Astrocyte (in vitro differentiated cells and primary cell): ENCODE data around the gene KBTBD13. TPM values are rescaled to one million over a fixed set of nuclear protein-coding genes. Genes with fewer than 3 reads are reported as not detected.

Source experiments
- DNase-seq: peaks from one replicate; pipeline ENCODE4 v3.0.0-alpha.2; 2010; ENCODE audit warnings: low read depth
- FAIRE-seq: peaks from 2 replicates; lab custom pipeline; 2011; peaks lifted over from hg19 to GRCh38; lab: Jason Lieb, UNC
- H2AFZ ChIP-seq: 2 replicates; pipeline ENCODE4 v1.6.0; 2012; ENCODE audit warnings: low read depth, low read length, inconsistent platforms
- H3K27ac ChIP-seq: 2 replicates; pipeline ENCODE4 v1.5.1; 2011; ENCODE audit warnings: low read depth, low read length, inconsistent platforms
- H3K27me3 ChIP-seq: 2 replicates; pipeline ENCODE4 v1.6.0; 2011; ENCODE audit warnings: low read length, inconsistent platforms; ENCODE audit not compliant: insufficient read depth
- H3K36me3 ChIP-seq: 2 replicates; pipeline ENCODE4 v1.5.1; 2011; ENCODE audit warnings: low read length, inconsistent platforms; ENCODE audit not compliant: insufficient read depth
- H3K4me1 ChIP-seq: 2 replicates; pipeline ENCODE4 v1.5.1; 2011; ENCODE audit warnings: low read length, inconsistent platforms; ENCODE audit not compliant: insufficient read depth
- H3K4me2 ChIP-seq: 2 replicates; pipeline ENCODE4 v1.6.0; 2012; ENCODE audit warnings: low read length, inconsistent platforms
- H3K4me3 ChIP-seq: 2 replicates; pipeline ENCODE4 v1.5.1; 2011; ENCODE audit warnings: low read depth, mild to moderate bottlenecking, low read length, inconsistent platforms; ENCODE audit not compliant: insufficient read depth
- H3K79me2 ChIP-seq: 2 replicates; pipeline ENCODE4 v1.6.0; 2012; ENCODE audit warnings: mild to moderate bottlenecking, low read length, inconsistent platforms; ENCODE audit not compliant: insufficient read depth
- H3K9ac ChIP-seq: 2 replicates; pipeline ENCODE4 v1.6.0; 2012; ENCODE audit warnings: mild to moderate bottlenecking, low read length, inconsistent platforms
- H3K9me3 ChIP-seq: 2 replicates; pipeline ENCODE4 v1.5.1; 2012; ENCODE audit warnings: low read depth, mild to moderate bottlenecking, low read length, inconsistent platforms; ENCODE audit not compliant: insufficient read depth
- H4K20me1 ChIP-seq: 2 replicates; pipeline ENCODE4 v1.6.0; 2012; ENCODE audit warnings: low read length, inconsistent platforms; ENCODE audit not compliant: insufficient read depth
- H3K27ac Mint-ChIP-seq: one replicate; pipeline ENCODE4 v1.8.0; 2021; ENCODE audit warnings: mild to moderate bottlenecking, mixed read lengths; ENCODE audit not compliant: unreplicated experiment
- H3K27me3 Mint-ChIP-seq: one replicate; pipeline ENCODE4 v1.8.0; 2021; ENCODE audit warnings: low read depth, mixed read lengths; ENCODE audit not compliant: unreplicated experiment
- H3K36me3 Mint-ChIP-seq: one replicate; pipeline ENCODE4 v1.8.0; 2021; ENCODE audit warnings: low read depth, mixed read lengths; ENCODE audit not compliant: unreplicated experiment
- H3K4me1 Mint-ChIP-seq: one replicate; pipeline ENCODE4 v1.8.0; 2021; ENCODE audit warnings: low read depth, mixed read lengths; ENCODE audit not compliant: unreplicated experiment
- H3K4me3 Mint-ChIP-seq: one replicate; pipeline ENCODE4 v1.8.0; 2021; ENCODE audit warnings: mild to moderate bottlenecking, moderate library complexity, mixed read lengths; ENCODE audit not compliant: unreplicated experiment
- H3K9me3 Mint-ChIP-seq: one replicate; pipeline ENCODE4 v1.8.0; 2021; ENCODE audit warnings: mild to moderate bottlenecking, mixed read lengths; ENCODE audit not compliant: unreplicated experiment
- EZH2 ChIP-seq: IDR thresholded peaks from 2 replicates; pipeline ENCODE4 v1.6.1; 2012; ENCODE audit warnings: mild to moderate bottlenecking, low read length, inconsistent platforms; ENCODE audit not compliant: insufficient read depth
- total RNA-seq: library from RNA; stranded (reverse); gene quantifications from 2 replicates; pipeline ENCODE4 v1.2.1, GENCODE V29; 2021
- TF ChIP-seq, protein P1 (sequence below): IDR thresholded peaks from 2 replicates; pipeline ENCODE4 v1.5.1; 2011; ENCODE audit warnings: low read depth, mild to moderate bottlenecking, inconsistent platforms, low read length, moderate library complexity; ENCODE audit not compliant: insufficient read depth

The KBTBD13 gene
- total RNA-seq, 1 donor from 2014 or later, result not detected

DNA sequence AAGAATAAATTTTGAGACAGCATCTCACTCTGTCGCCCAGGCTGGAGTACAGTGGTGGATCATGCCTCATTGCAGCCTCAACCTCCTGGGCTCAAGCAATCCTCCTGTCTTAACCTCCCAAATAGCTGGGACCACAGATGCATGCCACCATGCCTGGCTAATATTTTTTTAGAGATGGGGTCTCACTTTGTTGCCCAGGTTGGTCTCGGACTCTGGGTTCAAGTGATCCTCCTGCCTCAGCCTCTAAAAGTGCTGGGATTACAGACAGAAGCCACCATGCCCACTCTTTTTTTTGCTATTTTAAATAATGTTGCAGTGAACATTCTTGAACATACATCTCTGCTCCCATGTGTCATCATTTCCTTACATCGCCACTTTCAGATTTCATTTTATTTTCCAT lies 38.1 kb upstream of the KBTBD13 start:
- Histone ChIP-seq H3K9me3 (no peaks in the 10 kb centered on the region), H3K27me3 (peaks cover 5% of the 10 kb centered on the region), H3K4me3 (no peak overlapping the region), H3K9ac (no peak overlapping the region), H4K20me1 (no peaks in the 10 kb centered on the region), H3K4me2 (no peak overlapping the region), H2AFZ (no peak overlapping the region), H3K36me3 (no peaks in the 10 kb centered on the region), H3K27ac (no peak overlapping the region), H3K4me1 (no peaks in the 10 kb centered on the region), H3K79me2 (no peaks in the 10 kb centered on the region)
- no peak for DNase-seq
- no peaks in the 10 kb centered on the region for H3K36me3 Mint-ChIP-seq
- peaks cover 6% of the 10 kb centered on the region for H3K9me3 Mint-ChIP-seq
- H3K27me3 Mint-ChIP-seq, result peaks cover 13% of the 10 kb centered on the region
- FAIRE-seq, result no peak
- TF ChIP-seq EZH2, result no peak
- TF ChIP-seq, protein P1, sequence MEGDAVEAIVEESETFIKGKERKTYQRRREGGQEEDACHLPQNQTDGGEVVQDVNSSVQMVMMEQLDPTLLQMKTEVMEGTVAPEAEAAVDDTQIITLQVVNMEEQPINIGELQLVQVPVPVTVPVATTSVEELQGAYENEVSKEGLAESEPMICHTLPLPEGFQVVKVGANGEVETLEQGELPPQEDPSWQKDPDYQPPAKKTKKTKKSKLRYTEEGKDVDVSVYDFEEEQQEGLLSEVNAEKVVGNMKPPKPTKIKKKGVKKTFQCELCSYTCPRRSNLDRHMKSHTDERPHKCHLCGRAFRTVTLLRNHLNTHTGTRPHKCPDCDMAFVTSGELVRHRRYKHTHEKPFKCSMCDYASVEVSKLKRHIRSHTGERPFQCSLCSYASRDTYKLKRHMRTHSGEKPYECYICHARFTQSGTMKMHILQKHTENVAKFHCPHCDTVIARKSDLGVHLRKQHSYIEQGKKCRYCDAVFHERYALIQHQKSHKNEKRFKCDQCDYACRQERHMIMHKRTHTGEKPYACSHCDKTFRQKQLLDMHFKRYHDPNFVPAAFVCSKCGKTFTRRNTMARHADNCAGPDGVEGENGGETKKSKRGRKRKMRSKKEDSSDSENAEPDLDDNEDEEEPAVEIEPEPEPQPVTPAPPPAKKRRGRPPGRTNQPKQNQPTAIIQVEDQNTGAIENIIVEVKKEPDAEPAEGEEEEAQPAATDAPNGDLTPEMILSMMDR, result no peak
- H3K4me3 Mint-ChIP-seq, result no peak overlapping the region
- H3K4me1 Mint-ChIP-seq, result no peaks in the 10 kb centered on the region
- no peak overlapping the region for H3K27ac Mint-ChIP-seq

DNA sequence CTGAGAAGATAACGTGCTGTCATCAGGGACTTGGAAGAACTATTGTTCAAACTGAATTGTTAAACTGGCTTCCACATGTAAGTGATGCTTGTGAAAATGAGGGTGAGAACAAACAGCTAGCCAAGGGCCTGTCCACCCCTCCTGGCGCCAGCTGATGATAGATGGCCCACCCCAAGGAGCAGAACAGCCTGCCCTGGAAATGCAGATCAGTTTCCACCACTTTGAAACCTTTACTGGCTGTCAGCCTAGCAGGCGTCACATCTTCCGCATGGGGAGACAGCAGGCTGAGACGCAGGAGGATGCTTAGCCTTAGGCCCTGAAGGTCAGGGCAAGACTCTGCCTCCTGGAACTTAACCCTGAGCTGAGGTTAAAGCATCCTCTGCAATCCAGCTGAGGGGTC lies 37.7 kb upstream of the KBTBD13 start:
- no peaks in the 10 kb centered on the region for H4K20me1 ChIP-seq
- H3K27ac ChIP-seq, result no peak overlapping the region
- H2AFZ ChIP-seq, result no peak overlapping the region
- H3K4me1 Mint-ChIP-seq, result peaks cover under 1% of the 10 kb centered on the region
- no peaks in the 10 kb centered on the region for H3K4me1 ChIP-seq
- FAIRE-seq, result no peak
- no peak overlapping the region for H3K4me3 Mint-ChIP-seq
- no peak overlapping the region for H3K9ac ChIP-seq
- H3K9me3 ChIP-seq, result no peaks in the 10 kb centered on the region
- DNase-seq, result no peak
- H3K27me3 ChIP-seq, result peaks cover 5% of the 10 kb centered on the region
- H3K36me3 ChIP-seq, result no peaks in the 10 kb centered on the region
- H3K27ac Mint-ChIP-seq, result no peak overlapping the region
- no peaks in the 10 kb centered on the region for H3K36me3 Mint-ChIP-seq
- H3K27me3 Mint-ChIP-seq, result peaks cover 13% of the 10 kb centered on the region
- H3K9me3 Mint-ChIP-seq, result peaks cover 6% of the 10 kb centered on the region
- no peak overlapping the region for H3K4me2 ChIP-seq
- TF ChIP-seq EZH2, result no peak
- TF ChIP-seq, protein P1, result no peak
- H3K4me3 ChIP-seq, result no peak overlapping the region
- H3K79me2 ChIP-seq, result no peaks in the 10 kb centered on the region

DNA sequence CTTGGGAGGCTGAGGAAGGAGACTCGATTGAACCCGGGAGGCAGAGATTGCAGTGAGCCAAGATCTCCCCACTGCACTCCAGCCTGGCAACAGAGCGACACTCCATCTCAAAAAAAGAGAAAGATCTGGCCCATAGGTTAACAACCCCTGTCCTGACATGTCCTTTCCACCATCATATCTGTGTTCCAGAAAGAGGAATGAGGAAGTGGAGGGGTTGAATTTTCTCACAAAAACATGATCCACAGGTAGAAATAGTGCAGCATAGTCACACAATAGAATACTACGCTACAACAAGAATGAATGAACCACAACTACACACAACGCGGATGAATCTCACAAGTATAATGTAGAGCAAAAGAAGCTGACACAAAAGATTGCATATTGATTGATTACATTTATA lies 36.1 kb upstream of the KBTBD13 start:
- no peak overlapping the region for H3K27ac Mint-ChIP-seq
- no peaks in the 10 kb centered on the region for H3K9me3 ChIP-seq
- DNase-seq, result no peak
- peaks cover 6% of the 10 kb centered on the region for H3K9me3 Mint-ChIP-seq
- no peaks in the 10 kb centered on the region for H3K36me3 ChIP-seq
- no peak overlapping the region for H3K4me2 ChIP-seq
- no peaks in the 10 kb centered on the region for H3K79me2 ChIP-seq
- TF ChIP-seq, protein P1, result no peak
- no peak for TF ChIP-seq EZH2
- peaks cover 5% of the 10 kb centered on the region for H3K4me1 ChIP-seq
- FAIRE-seq, result no peak
- H3K9ac ChIP-seq, result no peak overlapping the region
- H3K4me3 Mint-ChIP-seq, result no peak overlapping the region
- H3K27me3 ChIP-seq, result peaks cover 5% of the 10 kb centered on the region
- no peak overlapping the region for H3K4me3 ChIP-seq
- H4K20me1 ChIP-seq, result no peaks in the 10 kb centered on the region
- peaks cover 17% of the 10 kb centered on the region for H3K27me3 Mint-ChIP-seq
- H2AFZ ChIP-seq, result no peak overlapping the region
- H3K36me3 Mint-ChIP-seq, result no peaks in the 10 kb centered on the region
- no peak overlapping the region for H3K27ac ChIP-seq
- peaks cover 9% of the 10 kb centered on the region for H3K4me1 Mint-ChIP-seq
